Stomach (tissue), 9 donors: ENCODE results near the gene TRIO. TPM values are rescaled to one million over a fixed set of nuclear protein-coding genes. Genes with fewer than 3 reads are reported as not detected.

Experiments
- DNase-seq, 2 donors: peaks; one replicate each; pipeline versions ENCODE4 v3.0.0 to v3.0.0-alpha.2; 2013 to 2019
- H3K27ac ChIP-seq, 5 donors: fragments of 200-600 bp in 4 of 5; sonication (generic) in 4 of 5; one replicate each; pipeline ENCODE4 v1.5.1; 2013 to 2019; ENCODE audit warnings: mild to moderate bottlenecking in 1 of 5, moderate library complexity in 1 of 5
- H3K27me3 ChIP-seq, 3 donors: fragments of 200-600 bp; sonication (generic); one replicate each; pipeline ENCODE4 v1.5.1; 2017 to 2019; ENCODE audit warnings: mixed run types in 1 of 3
- H3K36me3 ChIP-seq, 4 donors: fragments of 200-600 bp; sonication (generic); 1 replicate in 3 of 4; 2 replicates in 1 of 4; pipeline ENCODE4 v1.5.1; 2016 to 2019
- H3K4me1 ChIP-seq, 4 donors: fragments of 200-600 bp; sonication (generic); one replicate each; pipeline ENCODE4 v1.5.1; 2016 to 2019
- H3K4me3 ChIP-seq, 4 donors: fragments of 200-600 bp; sonication (generic) in 3 of 4; one replicate each; pipeline ENCODE4 v1.5.1; 2016 to 2019; ENCODE audit warnings: mild to moderate bottlenecking in 1 of 4
- H3K9me3 ChIP-seq, 4 donors: fragments of 200-600 bp; sonication (generic); one replicate each; pipeline ENCODE4 v1.5.1; 2016 to 2019
- EP300 ChIP-seq: sonication (generic); formaldehyde crosslinking; IDR thresholded peaks from one replicate; pipeline ENCODE4 v1.6.1; 2017; ENCODE audit warnings: antibody characterized with exemption
- POLR2A ChIP-seq, 4 donors: fragments of 450-650 bp; IDR thresholded peaks; one replicate each; pipeline ENCODE4 v1.6.1; 2016; ENCODE audit warnings: antibody characterized with exemption in 4 of 4, control low read depth in 2 of 4, mild to moderate bottlenecking in 1 of 4, moderate library complexity in 1 of 4
- POLR2AphosphoS5 ChIP-seq, 3 donors: sonication (generic); formaldehyde crosslinking; IDR thresholded peaks; one replicate each; pipeline ENCODE4 v1.6.1; 2016; ENCODE audit warnings: antibody characterized with exemption in 3 of 3
- WGBS, 5 donors: extraction: QIAGEN DNeasy Blood & Tissue Kit in 3 of 5; methylation state at CpG; one replicate each; pipeline versions ENCODE4 v1.1.5 to v1.1.7; 2013 to 2018; 5-methylcytosine and 5-hydroxymethylcytosine counted together
- intact Hi-C: fragments of 100-400 bp; cut with DNase I; formaldehyde crosslinking; loops from one replicate; pipeline ENCODE4 v1.15.1; 2023; ENCODE audit warnings: low total_unique reads
- polyA plus RNA-seq, 3 donors: library from polyadenylated mRNA; stranded (reverse); fragments of 200-250 nt; gene quantifications; one replicate each; pipeline ENCODE4 v1.2.3, GENCODE V29; 2013
- total RNA-seq, 5 donors: library from RNA; depleted of rRNA; stranded (reverse); fragments of >200 nt; gene quantifications; one replicate each; pipeline versions ENCODE4 v1.1.0 to v1.2.3, GENCODE V29; 2014 to 2016
- TF ChIP-seq, protein P1 (sequence below), 7 experiments: fragments of 450-650 bp in 4 of 7; fragments of 200-600 bp in 3 of 7; sonication (generic) in 3 of 7; IDR thresholded peaks; one replicate each; pipeline ENCODE4 v1.5.1; 2016 to 2019; ENCODE audit warnings: antibody characterized with exemption in 7 of 7, control low read depth in 2 of 7, mild to moderate bottlenecking in 1 of 7
- donor health status: healthy with polysubstance abuse.
- donor health status: Bipolar disorder and iron deficiency.
- donor health status: healthy.

The TRIO gene
- total and polyA plus RNA-seq, 8 donors = 9.9 to 558 (median 127) TPM

DNA sequence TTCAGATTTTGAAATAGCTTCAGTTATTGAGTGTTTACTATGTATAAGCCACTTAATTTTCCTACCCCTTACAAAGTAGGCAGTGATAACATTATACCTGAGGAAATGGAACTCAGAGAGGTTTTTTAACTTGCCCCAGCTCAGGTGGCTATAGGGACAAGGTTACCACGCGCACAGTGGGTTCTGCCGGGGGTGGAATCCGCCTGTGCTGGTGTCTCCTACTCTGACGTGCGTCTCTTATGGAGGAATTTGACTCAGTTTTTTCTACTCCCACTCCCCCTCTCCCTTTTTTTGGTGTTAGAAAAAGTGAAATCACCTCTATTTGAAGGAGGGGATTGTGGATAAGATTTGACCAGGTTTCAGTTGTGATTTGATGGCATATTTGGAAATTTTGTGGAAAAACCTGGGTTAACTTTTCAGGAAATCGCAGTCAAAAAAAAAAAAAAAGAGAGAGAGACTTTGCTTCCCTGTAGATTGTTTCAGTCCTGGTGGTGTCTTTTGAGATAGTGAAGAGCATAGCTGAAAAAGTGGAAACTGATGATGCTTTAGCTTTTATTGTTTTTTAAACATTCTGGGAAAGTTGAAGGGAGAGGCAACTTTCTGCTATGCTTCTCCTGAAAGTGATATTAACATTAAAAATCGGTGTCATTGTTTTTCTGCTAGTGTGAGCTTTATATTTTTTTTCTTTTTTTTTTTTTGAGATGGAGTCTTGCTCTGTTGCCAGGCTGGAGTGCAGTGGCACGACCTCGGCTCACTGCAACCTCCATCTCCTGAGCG lies 15.9 kb downstream of the TRIO start:
- peaks cover 29 to 77% (median 58%) of the 10 kb centered on the region in 4 donors for H3K4me1 ChIP-seq
- TF ChIP-seq, protein P1, sequence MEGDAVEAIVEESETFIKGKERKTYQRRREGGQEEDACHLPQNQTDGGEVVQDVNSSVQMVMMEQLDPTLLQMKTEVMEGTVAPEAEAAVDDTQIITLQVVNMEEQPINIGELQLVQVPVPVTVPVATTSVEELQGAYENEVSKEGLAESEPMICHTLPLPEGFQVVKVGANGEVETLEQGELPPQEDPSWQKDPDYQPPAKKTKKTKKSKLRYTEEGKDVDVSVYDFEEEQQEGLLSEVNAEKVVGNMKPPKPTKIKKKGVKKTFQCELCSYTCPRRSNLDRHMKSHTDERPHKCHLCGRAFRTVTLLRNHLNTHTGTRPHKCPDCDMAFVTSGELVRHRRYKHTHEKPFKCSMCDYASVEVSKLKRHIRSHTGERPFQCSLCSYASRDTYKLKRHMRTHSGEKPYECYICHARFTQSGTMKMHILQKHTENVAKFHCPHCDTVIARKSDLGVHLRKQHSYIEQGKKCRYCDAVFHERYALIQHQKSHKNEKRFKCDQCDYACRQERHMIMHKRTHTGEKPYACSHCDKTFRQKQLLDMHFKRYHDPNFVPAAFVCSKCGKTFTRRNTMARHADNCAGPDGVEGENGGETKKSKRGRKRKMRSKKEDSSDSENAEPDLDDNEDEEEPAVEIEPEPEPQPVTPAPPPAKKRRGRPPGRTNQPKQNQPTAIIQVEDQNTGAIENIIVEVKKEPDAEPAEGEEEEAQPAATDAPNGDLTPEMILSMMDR (IDR thresholded peaks at IDR 0.05) = no peak
- TF ChIP-seq POLR2AphosphoS5 (IDR thresholded peaks at IDR 0.05) (no peak), POLR2A (IDR thresholded peaks at IDR 0.05) (no peak), EP300 (no peak)
- H3K27ac ChIP-seq = peak overlapping the region in 1 of 5 donors; percentile 82
- no peak overlapping the region for H3K4me3 ChIP-seq
- intact Hi-C loops = loop anchor here (10.0 kb wide), 1 partner anchor 106 kb away; no protein-coding TSS in a partner anchor
- 89 to 93% (median 91%) methylated on average over 11 of the region's 11 CpGs for WGBS, 5 donors
- no peaks in the 10 kb centered on the region for H3K36me3 ChIP-seq
- H3K27me3 ChIP-seq = no peaks in the 10 kb centered on the region
- no peak for DNase-seq
- H3K9me3 ChIP-seq = peaks cover 0 to under 1% (median 0%) of the 10 kb centered on the region in 4 donors

GRCh38 chr5:14161825-14162556 lies 18.8 kb downstream of the TRIO start:
- H3K27me3 ChIP-seq = no peaks in the 10 kb centered on the region
- peaks cover 12 to 73% (median 42%) of the 10 kb centered on the region in 4 donors for H3K4me1 ChIP-seq
- H3K4me3 ChIP-seq = no peak overlapping the region
- TF ChIP-seq EP300 = no peak
- no peak for TF ChIP-seq POLR2AphosphoS5 (IDR thresholded peaks at IDR 0.05)
- TF ChIP-seq, protein P1 (IDR thresholded peaks at IDR 0.05) = no peak
- TF ChIP-seq POLR2A (IDR thresholded peaks at IDR 0.05) = no peak
- H3K9me3 ChIP-seq = peaks cover 0 to 4% (median 0%) of the 10 kb centered on the region in 4 donors
- H3K36me3 ChIP-seq = no peaks in the 10 kb centered on the region
- intact Hi-C loops = no loop called here
- no peak overlapping the region for H3K27ac ChIP-seq
- no peak for DNase-seq
- WGBS, 5 donors = 65 to 84% (median 80%) methylated on average over 6 to 7 of the region's 7 CpGs

DNA sequence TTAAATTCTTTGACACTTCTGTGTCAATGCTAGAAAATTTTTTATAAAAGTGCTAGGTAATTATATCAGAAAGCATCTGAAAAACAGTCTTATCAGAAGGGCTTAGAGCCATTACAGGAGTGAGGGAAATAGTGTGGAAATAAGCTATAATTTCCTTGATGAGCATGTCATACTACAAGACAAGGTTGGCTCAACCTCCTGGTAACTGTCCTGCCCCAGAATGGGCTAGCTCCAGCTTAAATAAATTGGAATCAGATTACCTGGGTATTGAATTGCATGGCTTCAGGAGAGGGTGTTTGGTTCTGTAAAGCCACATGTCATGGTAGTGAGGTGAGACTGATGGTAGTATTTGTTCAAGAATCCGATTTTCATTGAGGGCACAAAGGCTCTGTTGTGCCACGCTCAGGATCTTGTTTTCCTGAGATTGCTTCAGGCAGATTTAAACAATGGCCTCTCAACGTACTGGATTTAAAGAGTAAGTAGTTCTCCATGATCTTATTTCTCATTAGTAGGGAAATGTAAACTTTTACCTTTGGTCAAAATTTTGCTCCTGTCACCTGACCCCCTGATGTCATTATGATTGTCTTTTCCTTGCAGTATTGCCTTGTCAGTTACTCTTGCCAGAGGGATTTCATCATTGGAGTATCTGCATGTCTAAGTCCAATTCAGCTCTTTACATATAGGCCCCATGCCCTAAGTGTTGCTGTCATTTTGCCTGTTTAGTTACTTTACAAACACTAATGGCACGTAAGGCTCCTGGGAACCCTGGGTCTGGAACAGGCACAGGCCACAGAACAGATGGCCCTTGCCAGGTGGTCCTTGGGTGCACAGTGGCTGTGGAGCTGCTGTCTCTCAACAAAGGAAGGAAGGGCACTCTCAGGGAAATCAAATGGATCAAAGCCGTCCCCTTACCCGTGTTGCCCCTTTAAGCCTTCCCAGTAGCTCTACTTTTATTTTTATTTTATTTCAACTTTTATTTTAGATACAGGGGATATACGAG lies 21.3 kb downstream of the TRIO start:
- H3K27ac ChIP-seq = no peak overlapping the region
- H3K27me3 ChIP-seq = no peaks in the 10 kb centered on the region
- intact Hi-C loops = no loop called here
- H3K4me3 ChIP-seq = no peak overlapping the region
- peaks cover 7 to 76% (median 48%) of the 10 kb centered on the region in 4 donors for H3K4me1 ChIP-seq
- TF ChIP-seq, protein P1 (IDR thresholded peaks at IDR 0.05) = no peak
- no peak for TF ChIP-seq EP300
- no peak for TF ChIP-seq POLR2AphosphoS5 (IDR thresholded peaks at IDR 0.05)
- no peak for TF ChIP-seq POLR2A (IDR thresholded peaks at IDR 0.05)
- WGBS, 5 donors = 84 to 97% (median 95%) methylated on average over 7 of the region's 7 CpGs
- DNase-seq = no peak
- H3K9me3 ChIP-seq = peaks cover 0 to 4% (median 0%) of the 10 kb centered on the region in 4 donors
- H3K36me3 ChIP-seq = no peaks in the 10 kb centered on the region
